ENCODE measurements around the gene WDR89. TPM values are rescaled to one million over a fixed set of nuclear protein-coding genes. Genes with fewer than 3 reads are reported as not detected.

The WDR89 gene
- total RNA-seq, 6 donors from 2014 or later: 2.1 to 16.9 (median 9.1) TPM

GRCh38 chr14:63654936-63655335 lies 13.3 kb upstream of the WDR89 start:
- H3K36me3 ChIP-seq: no peaks in the 10 kb centered on the region
- DNase-seq: no peak
- H3K27me3 ChIP-seq: no peaks in the 10 kb centered on the region
- ATAC-seq (ENCODE audit: low FRiP score in 2 of 2): no peak
- H3K9me3 ChIP-seq: no peaks in the 10 kb centered on the region
- H3K4me1 ChIP-seq: peaks cover 0 to 5% (median under 1%) of the 10 kb centered on the region in 4 donors
- WGBS, 2 donors: 77 to 81% methylated on average over 2 of the region's 2 CpGs
- TF ChIP-seq CTCF (IDR thresholded peaks at IDR 0.05) (no peak), POLR2A (IDR thresholded peaks at IDR 0.05) (no peak), EP300 (IDR thresholded peaks at IDR 0.05) (no peak), POLR2AphosphoS5 (IDR thresholded peaks at IDR 0.05) (no peak)
- H3K27ac ChIP-seq: no peak overlapping the region
- no peak overlapping the region for H3K4me3 ChIP-seq

GRCh38 chr14:63654346-63654745 lies 12.7 kb upstream of the WDR89 start:
- WGBS, 2 donors: 94 to 98% methylated on average over 2 of the region's 2 CpGs

GRCh38 chr14:63652406-63652805 lies 10.7 kb upstream of the WDR89 start:
- no peaks in the 10 kb centered on the region for H3K36me3 ChIP-seq
- 96% methylated on average over 3 of the region's 3 CpGs for WGBS, 2 donors
- no peaks in the 10 kb centered on the region for H3K27me3 ChIP-seq
- H3K4me3 ChIP-seq: no peak overlapping the region
- ATAC-seq (ENCODE audit: low FRiP score in 2 of 2): no peak
- no peak for DNase-seq
- H3K9me3 ChIP-seq: no peaks in the 10 kb centered on the region
- TF ChIP-seq POLR2AphosphoS5 (IDR thresholded peaks at IDR 0.05) (no peak), EP300 (IDR thresholded peaks at IDR 0.05) (no peak), CTCF (IDR thresholded peaks at IDR 0.05) (no peak), POLR2A (IDR thresholded peaks at IDR 0.05) (no peak)
- peaks cover 0 to 5% (median 3%) of the 10 kb centered on the region in 4 donors for H3K4me1 ChIP-seq
- no peak overlapping the region for H3K27ac ChIP-seq

More at GRCh38 chr14:63654346-63654745, 12.7 kb upstream of the WDR89 start:
- Histone ChIP-seq H3K36me3 (no peaks in the 10 kb centered on the region), H3K9me3 (no peaks in the 10 kb centered on the region), H3K27me3 (no peaks in the 10 kb centered on the region), H3K4me1 (peaks cover 0 to 5% (median 3%) of the 10 kb centered on the region in 4 donors), H3K4me3 (no peak overlapping the region), H3K27ac (no peak overlapping the region)
- ATAC-seq (ENCODE audit: low FRiP score in 2 of 2) (no peak), DNase-seq (no peak)
- TF ChIP-seq CTCF (IDR thresholded peaks at IDR 0.05) (no peak), EP300 (IDR thresholded peaks at IDR 0.05) (no peak), POLR2A (IDR thresholded peaks at IDR 0.05) (no peak), POLR2AphosphoS5 (IDR thresholded peaks at IDR 0.05) (no peak)

GRCh38 chr14:63650256-63650952 lies 8.7 kb upstream of the WDR89 start:
- ATAC-seq (ENCODE audit: low FRiP score in 2 of 2): peak; percentile 64 to 88

More at GRCh38 chr14:63650256-63650952, 8.7 kb upstream of the WDR89 start:
- no peaks in the 10 kb centered on the region for H3K36me3 ChIP-seq
- TF ChIP-seq POLR2A (IDR thresholded peaks at IDR 0.05): peak in 1 of 4 donors; percentile 25
- TF ChIP-seq POLR2AphosphoS5 (IDR thresholded peaks at IDR 0.05): no peak
- no peak for TF ChIP-seq CTCF (IDR thresholded peaks at IDR 0.05)
- peak in 1 of 4 donors; percentile 62 for TF ChIP-seq EP300 (IDR thresholded peaks at IDR 0.05)
- no peaks in the 10 kb centered on the region for H3K9me3 ChIP-seq
- H3K27ac ChIP-seq: peak overlapping the region; percentile 44 to 64 (median 56)
- no peak overlapping the region for H3K4me3 ChIP-seq
- no peaks in the 10 kb centered on the region for H3K27me3 ChIP-seq
- H3K4me1 ChIP-seq: peaks cover 0 to 5% (median 3%) of the 10 kb centered on the region in 4 donors
- 65 to 66% methylated on average over 3 of the region's 3 CpGs for WGBS, 2 donors
- peak in 1 of 2 donors; percentile 81 for DNase-seq

Data from upper lobe of left lung (tissue), 6 donors.